NB4 (cell line): ENCODE measurements around the gene TCF4.

Source experiments
- POLR2A ChIP-seq: IDR thresholded peaks from 2 replicates; pipeline ENCODE4 v1.6.1; 2011; ENCODE audit warnings: mild to moderate bottlenecking; ENCODE audit not compliant: insufficient read length; ENCODE audit errors: extremely low read depth
- TF ChIP-seq, protein P1 (sequence below): IDR thresholded peaks from one replicate; pipeline ENCODE4 v1.5.1; 2012; ENCODE audit warnings: low read depth, low read length

DNA sequence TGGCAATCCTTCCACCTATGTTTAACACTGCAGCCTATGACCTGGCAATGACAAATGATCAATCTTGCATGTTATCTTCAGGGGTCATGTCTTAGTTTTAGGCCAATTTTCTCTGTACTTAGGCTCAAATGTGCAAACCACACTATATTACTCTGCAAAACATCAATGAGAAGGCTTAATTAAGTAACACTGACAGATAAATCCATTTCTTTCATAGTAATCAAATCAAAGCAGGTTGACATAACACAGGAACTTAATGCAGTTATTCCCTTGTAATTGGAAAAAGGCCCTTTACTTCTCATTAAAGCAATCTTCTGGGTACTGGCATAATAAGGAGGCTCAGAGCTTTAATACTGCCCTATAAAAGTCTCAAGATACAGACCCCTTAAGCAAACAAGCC, 114.4 kb downstream of the TCF4 start:
- TF ChIP-seq, protein P1, sequence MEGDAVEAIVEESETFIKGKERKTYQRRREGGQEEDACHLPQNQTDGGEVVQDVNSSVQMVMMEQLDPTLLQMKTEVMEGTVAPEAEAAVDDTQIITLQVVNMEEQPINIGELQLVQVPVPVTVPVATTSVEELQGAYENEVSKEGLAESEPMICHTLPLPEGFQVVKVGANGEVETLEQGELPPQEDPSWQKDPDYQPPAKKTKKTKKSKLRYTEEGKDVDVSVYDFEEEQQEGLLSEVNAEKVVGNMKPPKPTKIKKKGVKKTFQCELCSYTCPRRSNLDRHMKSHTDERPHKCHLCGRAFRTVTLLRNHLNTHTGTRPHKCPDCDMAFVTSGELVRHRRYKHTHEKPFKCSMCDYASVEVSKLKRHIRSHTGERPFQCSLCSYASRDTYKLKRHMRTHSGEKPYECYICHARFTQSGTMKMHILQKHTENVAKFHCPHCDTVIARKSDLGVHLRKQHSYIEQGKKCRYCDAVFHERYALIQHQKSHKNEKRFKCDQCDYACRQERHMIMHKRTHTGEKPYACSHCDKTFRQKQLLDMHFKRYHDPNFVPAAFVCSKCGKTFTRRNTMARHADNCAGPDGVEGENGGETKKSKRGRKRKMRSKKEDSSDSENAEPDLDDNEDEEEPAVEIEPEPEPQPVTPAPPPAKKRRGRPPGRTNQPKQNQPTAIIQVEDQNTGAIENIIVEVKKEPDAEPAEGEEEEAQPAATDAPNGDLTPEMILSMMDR: no peak
- TF ChIP-seq POLR2A: no peak
